AG10803 (cell line): ENCODE results near the gene C1QA.

ENCODE experiments used
- DNase-seq: peaks from one replicate; pipeline ENCODE4 v3.0.0; 2010; ENCODE audit warnings: low read depth
- H3K4me3 ChIP-seq: 2 replicates; pipeline ENCODE4 v1.5.1; 2011; ENCODE audit warnings: mild to moderate bottlenecking, low read length, control low read depth
- CTCF ChIP-seq: conservative IDR thresholded peaks from 2 replicates; pipeline ENCODE4 v1.5.1; 2011; ENCODE audit warnings: mild to moderate bottlenecking, low read length, control low read depth, inconsistent platforms

C1QA gene

GRCh38 chr1:22629886-22630285 is 6.5 kb upstream of the C1QA start:
- no peak for DNase-seq
- H3K4me3 ChIP-seq = no peak overlapping the region
- no peak for TF ChIP-seq CTCF

GRCh38 chr1:22633697-22634463 is 2.5 kb upstream of the C1QA start:
- no peak for DNase-seq
- no peak for TF ChIP-seq CTCF
- H3K4me3 ChIP-seq = no peak overlapping the region

- no peak for TF ChIP-seq CTCF
- no peak overlapping the region for H3K4me3 ChIP-seq
- no peak for DNase-seq
These were observed 992 bp upstream of the C1QA start for GRCh38 chr1:22635436-22635835.

- no peak overlapping the region for H3K4me3 ChIP-seq
- no peak for DNase-seq
- no peak for TF ChIP-seq CTCF
These were observed 499 bp downstream of the C1QA start for GRCh38 chr1:22636927-22637326.

GRCh38 chr1:22637907-22638445 is 1.5 kb downstream of the C1QA start:
- no peak for TF ChIP-seq CTCF
- DNase-seq = no peak
- H3K4me3 ChIP-seq = no peak overlapping the region

GRCh38 chr1:22638476-22639234 is 2.2 kb downstream of the C1QA start:
- H3K4me3 ChIP-seq = no peak overlapping the region
- TF ChIP-seq CTCF = no peak
- DNase-seq = no peak
